ENCODE data around the gene KISS1. TPM values are rescaled to one million over a fixed set of nuclear protein-coding genes. Genes with fewer than 3 reads are reported as not detected.

Gene KISS1
- total and polyA plus RNA-seq, 8 donors = 1.1 to 8.3 (median 1.6) TPM; not detected in 5

GRCh38 chr1:204192589-204193352 is 3.5 kb downstream of the KISS1 start:
- no peak for TF ChIP-seq POLR2A (IDR thresholded peaks at IDR 0.05)
- no peak for TF ChIP-seq POLR2AphosphoS5 (IDR thresholded peaks at IDR 0.05)
- TF ChIP-seq EP300 (IDR thresholded peaks at IDR 0.05) = no peak
- no peak for TF ChIP-seq CTCF (IDR thresholded peaks at IDR 0.05)
- Histone ChIP-seq H3K4me3 (no peak overlapping the region), H3K9me3 (no peaks in the 10 kb centered on the region), H3K4me1 (peaks cover 21 to 50% (median 27%) of the 10 kb centered on the region in 4 donors), H3K36me3 (no peaks in the 10 kb centered on the region), H3K27ac (peak overlapping the region in 1 of 5 donors; percentile 58), H3K27me3 (peaks cover 0 to 70% (median 9%) of the 10 kb centered on the region in 3 donors)
- WGBS, 5 donors = 73 to 84% (median 80%) methylated on average over 3 of the region's 3 CpGs
- intact Hi-C loops (cut with DNase I; ENCODE audit: low total_unique reads) = no loop called here
- no peak for DNase-seq

GRCh38 chr1:204192046-204192445 is 4.2 kb downstream of the KISS1 start:
- no peak for TF ChIP-seq POLR2A (IDR thresholded peaks at IDR 0.05)
- no peak for TF ChIP-seq POLR2AphosphoS5 (IDR thresholded peaks at IDR 0.05)
- TF ChIP-seq CTCF (IDR thresholded peaks at IDR 0.05) = no peak
- no peak for TF ChIP-seq EP300 (IDR thresholded peaks at IDR 0.05)
- Histone ChIP-seq H3K4me3 (no peak overlapping the region), H3K36me3 (no peaks in the 10 kb centered on the region), H3K9me3 (no peaks in the 10 kb centered on the region), H3K27me3 (peaks cover 0 to 71% (median 9%) of the 10 kb centered on the region in 3 donors), H3K4me1 (peaks cover 21 to 50% (median 27%) of the 10 kb centered on the region in 4 donors), H3K27ac (no peak overlapping the region)
- intact Hi-C loops (cut with DNase I; ENCODE audit: low total_unique reads) = no loop called here
- DNase-seq = no peak
- WGBS, 5 donors = 75 to 93% (median 84%) methylated on average over 2 of the region's 2 CpGs

- Histone ChIP-seq H3K27me3 (peaks cover 0 to 69% (median 9%) of the 10 kb centered on the region in 3 donors), H3K36me3 (no peaks in the 10 kb centered on the region), H3K9me3 (no peaks in the 10 kb centered on the region), H3K4me1 (peaks cover 21 to 50% (median 27%) of the 10 kb centered on the region in 4 donors), H3K27ac (peak overlapping the region; percentile 18 to 73 (median 69)), H3K4me3 (no peak overlapping the region)
- TF ChIP-seq CTCF (IDR thresholded peaks at IDR 0.05) (no peak), POLR2A (IDR thresholded peaks at IDR 0.05) (no peak), POLR2AphosphoS5 (IDR thresholded peaks at IDR 0.05) (no peak), EP300 (IDR thresholded peaks at IDR 0.05) (no peak)
- 35 to 74% (median 61%) methylated on average over 7 of the region's 7 CpGs for WGBS, 5 donors
- intact Hi-C loops (cut with DNase I; ENCODE audit: low total_unique reads) = no loop called here
- DNase-seq = peak in 1 of 2 donors; percentile 55
Measured at GRCh38 chr1:204191456-204191855, 4.8 kb downstream of the KISS1 start.

GRCh38 chr1:204190212-204191211 is 5.8 kb downstream of the KISS1 start:
- peak in 1 of 2 donors; percentile 80 for DNase-seq
- WGBS, 5 donors = 8 to 24% (median 9%) methylated on average over 14 to 44 of the region's 44 CpGs
- H3K4me3 ChIP-seq = peak overlapping the region; percentile 15 to 31 (median 27)
- no peaks in the 10 kb centered on the region for H3K9me3 ChIP-seq
- TF ChIP-seq POLR2AphosphoS5 (IDR thresholded peaks at IDR 0.05) (no peak), CTCF (IDR thresholded peaks at IDR 0.05) (no peak), EP300 (IDR thresholded peaks at IDR 0.05) (no peak), POLR2A (IDR thresholded peaks at IDR 0.05) (no peak)
- intact Hi-C loops (cut with DNase I; ENCODE audit: low total_unique reads) = no loop called here
- peaks cover 0 to 74% (median 9%) of the 10 kb centered on the region in 3 donors for H3K27me3 ChIP-seq
- H3K4me1 ChIP-seq = peaks cover 21 to 50% (median 27%) of the 10 kb centered on the region in 4 donors
- peak overlapping the region; percentile 55 to 82 (median 72) for H3K27ac ChIP-seq
- no peaks in the 10 kb centered on the region for H3K36me3 ChIP-seq

Measured in stomach (tissue), 9 donors.